HEK293 (cell line): ENCODE measurements around the gene NSFL1C.
A peak's percentile ranks its signal among the peaks of the same experiment; 100 is the strongest.

ENCODE experiments used
- CTCF ChIA-PET: fragments of 350-600 bp; formaldehyde crosslinking; extraction: SDS; loops from one replicate; lab custom pipeline; 2021; ENCODE audit warnings: antibody characterized with exemption; lab: Yijun Ruan, JAX
- POLR2A ChIA-PET: fragments of 300-600 bp; formaldehyde crosslinking; extraction: SDS; loops from one replicate; lab custom pipeline; 2020; ENCODE audit warnings: antibody characterized with exemption, inconsistent platforms; lab: Yijun Ruan, JAX
- H3K27ac ChIP-seq: fragments of 200-500 bp; sonication (Bioruptor generic); 2 replicates; pipeline ENCODE4 v1.5.1; 2014; ENCODE audit warnings: low read depth, low read length, control low read depth, inconsistent platforms; ENCODE audit errors: extremely low read depth
- H3K36me3 ChIP-seq, 2 experiments: fragments of 200-500 bp in 1 of 2; sonication (Bioruptor generic) in 1 of 2; 1 replicate in 1 of 2; 2 replicates in 1 of 2; pipeline ENCODE4 v1.5.1; 2014 to 2017; ENCODE audit warnings: inconsistent platforms in 2 of 2, low read length in 2 of 2; ENCODE audit not compliant: control insufficient read depth in 2 of 2, insufficient read depth in 1 of 2
- H3K4me1 ChIP-seq: fragments of 200-500 bp; sonication (Bioruptor generic); 2 replicates; pipeline ENCODE4 v1.5.1; 2014; ENCODE audit warnings: mild to moderate bottlenecking, low read length, inconsistent platforms; ENCODE audit not compliant: control insufficient read depth, insufficient read depth
- H3K4me3 ChIP-seq: 2 replicates; pipeline ENCODE4 v1.5.1; 2011; ENCODE audit warnings: low read depth, mild to moderate bottlenecking, control low read depth, low read length, moderate library complexity
- H3K9me3 ChIP-seq: fragments of 200-500 bp; sonication (Bioruptor generic); 2 replicates; pipeline ENCODE4 v1.5.1; 2014; ENCODE audit warnings: low read depth, low read length, inconsistent platforms; ENCODE audit not compliant: control insufficient read depth, insufficient read depth
- GFI1B ChIP-seq: fragments of 450-650 bp; formaldehyde crosslinking; IDR thresholded peaks from 2 replicates; pipeline ENCODE4 v1.5.1; 2016; ENCODE audit warnings: missing biosample characterization, missing genetic modification characterization
- GLIS2 ChIP-seq: fragments of 450-650 bp; formaldehyde crosslinking; IDR thresholded peaks from 2 replicates; pipeline ENCODE4 v1.5.1; 2016; ENCODE audit warnings: missing biosample characterization, missing genetic modification characterization
- INSM2 ChIP-seq: fragments of 450-650 bp; formaldehyde crosslinking; IDR thresholded peaks from 2 replicates; pipeline ENCODE4 v1.5.1; 2016; ENCODE audit warnings: missing biosample characterization, missing genetic modification characterization
- KLF10 ChIP-seq: fragments of 450-650 bp; IDR thresholded peaks from 2 replicates; pipeline ENCODE4 v1.5.1; 2018; ENCODE audit warnings: missing biosample characterization, mild to moderate bottlenecking, missing genetic modification characterization
- KLF8 ChIP-seq: fragments of 450-650 bp; formaldehyde crosslinking; IDR thresholded peaks from 2 replicates; pipeline ENCODE4 v1.5.1; 2016; ENCODE audit warnings: missing biosample characterization, missing genetic modification characterization
- PRDM1 ChIP-seq: fragments of 450-650 bp; formaldehyde crosslinking; IDR thresholded peaks from 2 replicates; pipeline ENCODE4; 2016; ENCODE audit warnings: missing biosample characterization, missing genetic modification characterization
- SP7 ChIP-seq: fragments of 450-650 bp; formaldehyde crosslinking; IDR thresholded peaks from 2 replicates; pipeline ENCODE4 v1.5.1; 2016; ENCODE audit warnings: missing biosample characterization, missing genetic modification characterization
- YY2 ChIP-seq: fragments of 450-650 bp; formaldehyde crosslinking; IDR thresholded peaks from 2 replicates; pipeline ENCODE4 v1.5.1; 2016; ENCODE audit warnings: missing biosample characterization, missing genetic modification characterization
- ZFHX2 ChIP-seq: fragments of 450-650 bp; formaldehyde crosslinking; conservative IDR thresholded peaks from 2 replicates; pipeline ENCODE4 v1.5.1; 2016; ENCODE audit warnings: missing biosample characterization, missing genetic modification characterization
- ZFP41 ChIP-seq: fragments of 450-650 bp; formaldehyde crosslinking; IDR thresholded peaks from 2 replicates; pipeline ENCODE4 v1.5.1; 2016; ENCODE audit warnings: missing biosample characterization, missing genetic modification characterization, borderline replicate concordance
- ZIC2 ChIP-seq: fragments of 450-650 bp; formaldehyde crosslinking; IDR thresholded peaks from 2 replicates; pipeline ENCODE4 v1.5.1; 2016; ENCODE audit warnings: missing biosample characterization, missing genetic modification characterization
- ZNF2 ChIP-seq: fragments of 450-650 bp; formaldehyde crosslinking; IDR thresholded peaks from 2 replicates; pipeline ENCODE4 v1.5.1; 2016; ENCODE audit warnings: missing biosample characterization, missing genetic modification characterization
- ZNF335 ChIP-seq: fragments of 450-650 bp; formaldehyde crosslinking; conservative IDR thresholded peaks from 2 replicates; pipeline ENCODE4 v1.5.1; 2016; ENCODE audit warnings: missing biosample characterization, missing genetic modification characterization
- ZNF341 ChIP-seq: fragments of 450-650 bp; formaldehyde crosslinking; IDR thresholded peaks from 2 replicates; pipeline ENCODE4; 2016; ENCODE audit warnings: low read depth, missing biosample characterization, missing genetic modification characterization
- ZNF629 ChIP-seq: fragments of 450-650 bp; formaldehyde crosslinking; IDR thresholded peaks from 2 replicates; pipeline ENCODE4 v1.5.1; 2017; ENCODE audit warnings: missing biosample characterization, missing genetic modification characterization
- ZSCAN30 ChIP-seq: fragments of 450-650 bp; IDR thresholded peaks from 2 replicates; pipeline ENCODE4 v1.5.1; 2018; ENCODE audit warnings: missing biosample characterization, mild to moderate bottlenecking, missing genetic modification characterization, moderate library complexity
- ZXDB ChIP-seq: fragments of 450-650 bp; formaldehyde crosslinking; IDR thresholded peaks from 2 replicates; pipeline ENCODE4 v1.5.1; 2016; ENCODE audit warnings: missing biosample characterization, missing genetic modification characterization

Gene NSFL1C

GRCh38 chr20:1392693-1393506 is 73.7 kb downstream of the NSFL1C start, which contains the start of gene FKBP1A (continued):
- no peak for TF ChIP-seq YY2 (tag by site-specific recombination)
- 0 out of 2 replicates have a peak, but pooled peaks have one; percentile 36 for TF ChIP-seq KLF8 (tag by site-specific recombination)
- peak; percentile 77 for TF ChIP-seq ZNF341 (tag by site-specific recombination)
- peak; percentile 61 for TF ChIP-seq ZFHX2 (tag by site-specific recombination)
- TF ChIP-seq ZFP41: no peak
- peak; percentile 71 for TF ChIP-seq ZNF2 (tag by site-specific recombination)
- peak; percentile 82 for TF ChIP-seq ZIC2 (tag by site-specific recombination)
- peak; percentile 88 for TF ChIP-seq KLF10 (tag by site-specific recombination)
- no peak for TF ChIP-seq INSM2 (tag by site-specific recombination)
- 0 out of 2 replicates have a peak, but pooled peaks have one; percentile 39 for TF ChIP-seq GLIS2 (tag by site-specific recombination)
- 0 out of 2 replicates have a peak, but pooled peaks have one; percentile 24 for TF ChIP-seq ZSCAN30
- peak; percentile 32; the same call in 1 of the 2 replicates for TF ChIP-seq ZXDB (tag by site-specific recombination)
- TF ChIP-seq ZNF335: peak; percentile 81
- TF ChIP-seq ZNF629 (tag by site-specific recombination): no peak
- TF ChIP-seq GFI1B (tag by site-specific recombination): no peak

GRCh38 chr20:1392443-1392692 is 74.3 kb downstream of the NSFL1C start:
- peak overlapping the region; percentile 77; the same call in 1 of the 2 replicates for H3K27ac ChIP-seq
- ChIA-PET POLR2A (interaction anchor here (0.6 to 2.7 kb wide), 8 partner anchors 9 to 126 kb away, joined by 3 to 8 read pairs (median 5); partner anchors contain the start of gene SNPH), CTCF (interaction anchor here (1.1 to 2.1 kb wide), 3 partner anchors 10 to 79 kb away, joined by 3 to 17 read pairs (median 4); no protein-coding TSS in a partner anchor)
- H3K4me1 ChIP-seq: peaks cover 32% of the 10 kb centered on the region
- H3K36me3 ChIP-seq: peaks cover 4 to 16% of the 10 kb centered on the region in 2 experiments; a peak in 1 of 3 replicates
- no peaks in the 10 kb centered on the region for H3K9me3 ChIP-seq
- TF ChIP-seq PRDM1 (tag by site-specific recombination): peak; percentile 78
- 0 out of 2 replicates have a peak, but pooled peaks have one; percentile 5 for TF ChIP-seq SP7
- TF ChIP-seq ZIC2 (tag by site-specific recombination): no peak
- H3K4me3 ChIP-seq: peak overlapping the region; percentile 69
